BLaER1 (cell line): ENCODE measurements around the gene DHRSX.

Experiments
- H3K27ac ChIP-seq: shearing (Covaris generic); formaldehyde crosslinking; 2 replicates; pipeline ENCODE4 v1.8.1; 2022
- H3K27me3 ChIP-seq: shearing (Covaris generic); formaldehyde crosslinking; 2 replicates; pipeline ENCODE4 v1.8.1; 2022
- H3K36me3 ChIP-seq: shearing (Covaris generic); formaldehyde crosslinking; 2 replicates; pipeline ENCODE4 v1.8.1; 2022
- H3K4me1 ChIP-seq: shearing (Covaris generic); formaldehyde crosslinking; 2 replicates; pipeline ENCODE4 v1.8.1; 2022
- H3K4me2 ChIP-seq: shearing (Covaris generic); formaldehyde crosslinking; 2 replicates; pipeline ENCODE4 v1.8.1; 2022
- H3K4me3 ChIP-seq: shearing (Covaris generic); formaldehyde crosslinking; 2 replicates; pipeline ENCODE4 v1.8.1; 2022
- H3K9ac ChIP-seq: shearing (Covaris generic); formaldehyde crosslinking; 2 replicates; pipeline ENCODE4 v1.8.1; 2022
- H3K9me3 ChIP-seq: shearing (Covaris generic); formaldehyde crosslinking; 2 replicates; pipeline ENCODE4 v1.8.1; 2022
- H4K20me1 ChIP-seq: shearing (Covaris generic); formaldehyde crosslinking; 2 replicates; pipeline ENCODE4 v1.8.1; 2022
- Cebpa-rat ChIP-seq: shearing (Covaris generic); IDR thresholded peaks from 2 replicates; pipeline ENCODE4 v1.8.1; 2022

The DHRSX gene

GRCh38 chrX:2348211-2348610, 152.6 kb downstream of the DHRSX start:
- Histone ChIP-seq H3K4me2 (no peak overlapping the region), H4K20me1 (peaks cover 22% of the 10 kb centered on the region; the same call in 1 of the 2 replicates), H3K4me1 (no peaks in the 10 kb centered on the region), H3K27ac (no peak overlapping the region), H3K4me3 (no peak overlapping the region), H3K9ac (no peak overlapping the region), H3K36me3 (peaks cover 92% of the 10 kb centered on the region), H3K27me3 (no peaks in the 10 kb centered on the region), H3K9me3 (peaks cover 61% of the 10 kb centered on the region)
- no peak for TF ChIP-seq Cebpa-rat

DNA sequence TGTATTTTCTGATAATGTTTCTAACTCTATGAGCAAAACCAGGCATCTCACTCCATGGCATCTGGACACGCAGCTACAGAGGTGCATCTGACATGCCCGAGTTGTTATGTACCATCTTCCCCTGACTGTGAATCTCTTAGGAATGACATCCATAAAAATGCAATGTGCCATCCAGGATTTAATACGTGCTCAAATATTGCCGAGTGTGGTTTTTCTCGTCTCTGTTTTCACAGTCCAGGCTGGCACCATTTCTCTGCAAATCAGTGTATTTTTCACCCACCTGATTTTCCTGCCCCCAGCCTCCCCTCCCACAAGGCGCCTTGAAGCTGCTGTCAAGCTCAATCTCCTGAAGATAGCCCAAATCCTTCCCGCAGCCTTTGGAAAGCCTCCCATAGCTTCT, 154.6 kb downstream of the DHRSX start:
- H3K9me3 ChIP-seq: peaks cover 46% of the 10 kb centered on the region
- H3K4me2 ChIP-seq: no peak overlapping the region
- no peak for TF ChIP-seq Cebpa-rat
- peaks cover 86% of the 10 kb centered on the region for H3K36me3 ChIP-seq
- no peaks in the 10 kb centered on the region for H3K4me1 ChIP-seq
- H3K27ac ChIP-seq: no peak overlapping the region
- peaks cover 17% of the 10 kb centered on the region; the same call in 1 of the 2 replicates for H4K20me1 ChIP-seq
- H3K9ac ChIP-seq: no peak overlapping the region
- H3K27me3 ChIP-seq: no peaks in the 10 kb centered on the region
- no peak overlapping the region for H3K4me3 ChIP-seq

- no peak for TF ChIP-seq Cebpa-rat
- H3K4me2 ChIP-seq: no peak overlapping the region
- no peaks in the 10 kb centered on the region for H3K27me3 ChIP-seq
- H3K4me3 ChIP-seq: no peak overlapping the region
- no peak overlapping the region for H3K27ac ChIP-seq
- H3K9ac ChIP-seq: no peak overlapping the region
- peaks cover 46% of the 10 kb centered on the region for H3K9me3 ChIP-seq
- peaks cover 86% of the 10 kb centered on the region for H3K36me3 ChIP-seq
- peaks cover 17% of the 10 kb centered on the region; the same call in 1 of the 2 replicates for H4K20me1 ChIP-seq
- no peaks in the 10 kb centered on the region for H3K4me1 ChIP-seq
Measured at GRCh38 chrX:2345562-2345961, 155.2 kb downstream of the DHRSX start.

GRCh38 chrX:2343413-2343812, 157.4 kb downstream of the DHRSX start:
- peaks cover 7% of the 10 kb centered on the region for H3K4me1 ChIP-seq
- peaks cover 60% of the 10 kb centered on the region for H3K9me3 ChIP-seq
- TF ChIP-seq Cebpa-rat: no peak
- no peaks in the 10 kb centered on the region for H3K27me3 ChIP-seq
- H3K36me3 ChIP-seq: peaks cover 89% of the 10 kb centered on the region
- peaks cover 16% of the 10 kb centered on the region; the same call in 1 of the 2 replicates for H4K20me1 ChIP-seq
- no peak overlapping the region for H3K4me2 ChIP-seq
- H3K4me3 ChIP-seq: no peak overlapping the region
- no peak overlapping the region for H3K9ac ChIP-seq
- no peak overlapping the region for H3K27ac ChIP-seq

DNA sequence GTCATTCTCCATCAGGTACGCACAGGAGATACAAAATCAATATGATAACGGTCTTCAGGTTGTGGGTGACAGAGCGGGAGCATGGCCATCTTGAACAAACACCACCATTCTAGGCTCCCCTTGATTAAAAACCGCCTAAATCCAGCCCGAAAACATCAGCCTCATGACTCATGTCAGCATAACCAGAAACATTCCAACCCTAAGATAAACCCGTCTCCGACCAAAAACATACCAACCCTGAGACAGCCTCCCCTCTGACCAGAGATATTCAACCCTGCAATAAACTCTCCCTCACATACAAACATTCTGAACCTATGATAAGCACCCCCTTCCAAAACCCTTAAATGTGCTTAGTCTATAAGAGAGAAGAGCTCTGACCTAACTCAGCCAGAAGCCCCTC, 157.9 kb downstream of the DHRSX start:
- H3K27me3 ChIP-seq: no peaks in the 10 kb centered on the region
- no peak overlapping the region for H3K9ac ChIP-seq
- H3K9me3 ChIP-seq: peaks cover 64% of the 10 kb centered on the region
- H3K4me1 ChIP-seq: peaks cover 13% of the 10 kb centered on the region
- H3K27ac ChIP-seq: no peak overlapping the region
- no peak overlapping the region for H3K4me3 ChIP-seq
- H3K4me2 ChIP-seq: no peak overlapping the region
- H4K20me1 ChIP-seq: peaks cover 11% of the 10 kb centered on the region; the same call in 1 of the 2 replicates
- peaks cover 87% of the 10 kb centered on the region for H3K36me3 ChIP-seq
- TF ChIP-seq Cebpa-rat: no peak

DNA sequence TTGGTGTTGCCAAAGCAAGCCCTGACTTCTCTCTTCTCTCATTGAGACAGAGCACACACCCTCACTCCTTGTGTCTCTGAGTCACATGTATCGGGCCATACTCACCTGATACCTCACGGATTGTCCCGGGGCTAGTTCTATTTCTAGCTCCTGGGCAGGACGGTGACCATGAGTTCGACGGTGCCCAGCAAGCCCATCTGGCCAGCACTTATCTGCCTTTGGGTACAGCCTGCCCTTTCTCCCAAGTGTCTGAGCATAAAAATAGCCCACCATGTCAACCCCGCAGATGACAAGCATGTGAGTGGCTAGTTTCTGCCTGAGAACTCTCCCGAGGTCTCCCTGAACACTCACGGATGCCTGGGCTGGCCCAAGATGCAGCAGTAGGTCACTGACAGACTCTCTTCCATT, 158.5 kb downstream of the DHRSX start:
- Histone ChIP-seq H3K36me3 (peaks cover 85% of the 10 kb centered on the region), H4K20me1 (peaks cover 9% of the 10 kb centered on the region; the same call in 1 of the 2 replicates), H3K27me3 (no peaks in the 10 kb centered on the region), H3K4me2 (no peak overlapping the region), H3K27ac (no peak overlapping the region), H3K9ac (no peak overlapping the region), H3K4me1 (peaks cover 15% of the 10 kb centered on the region), H3K9me3 (peaks cover 64% of the 10 kb centered on the region), H3K4me3 (no peak overlapping the region)
- no peak for TF ChIP-seq Cebpa-rat

- Histone ChIP-seq H3K9me3 (peaks cover 64% of the 10 kb centered on the region), H3K27me3 (no peaks in the 10 kb centered on the region), H3K36me3 (peaks cover 84% of the 10 kb centered on the region), H3K4me3 (no peak overlapping the region), H3K4me2 (no peak overlapping the region), H4K20me1 (peaks cover 9% of the 10 kb centered on the region; the same call in 1 of the 2 replicates), H3K9ac (no peak overlapping the region), H3K27ac (no peak overlapping the region), H3K4me1 (peaks cover 15% of the 10 kb centered on the region)
- no peak for TF ChIP-seq Cebpa-rat
Measured at GRCh38 chrX:2340991-2341390, 159.8 kb downstream of the DHRSX start.

- Histone ChIP-seq H3K9me3 (peaks cover 46% of the 10 kb centered on the region), H3K4me2 (no peak overlapping the region), H4K20me1 (peaks cover 6% of the 10 kb centered on the region; the same call in 1 of the 2 replicates), H3K27ac (no peak overlapping the region), H3K27me3 (no peaks in the 10 kb centered on the region), H3K36me3 (peaks cover 61% of the 10 kb centered on the region), H3K9ac (no peak overlapping the region), H3K4me1 (peaks cover 15% of the 10 kb centered on the region), H3K4me3 (no peak overlapping the region)
- TF ChIP-seq Cebpa-rat: no peak
Measured at GRCh38 chrX:2336181-2336580, 164.6 kb downstream of the DHRSX start.

- Histone ChIP-seq H3K27me3 (no peaks in the 10 kb centered on the region), H3K27ac (no peak overlapping the region), H3K4me1 (peaks cover 15% of the 10 kb centered on the region), H3K4me3 (no peak overlapping the region), H3K36me3 (peaks cover 48% of the 10 kb centered on the region), H3K4me2 (no peak overlapping the region), H4K20me1 (peaks cover 6% of the 10 kb centered on the region; the same call in 1 of the 2 replicates), H3K9ac (no peak overlapping the region), H3K9me3 (peaks cover 27% of the 10 kb centered on the region)
- no peak for TF ChIP-seq Cebpa-rat
Measured at GRCh38 chrX:2334237-2334636, 166.5 kb downstream of the DHRSX start.

GRCh38 chrX:2332252-2332651, 168.5 kb downstream of the DHRSX start:
- Histone ChIP-seq H3K9ac (no peak overlapping the region), H3K27ac (no peak overlapping the region; the same call in 1 of the 2 replicates), H3K4me1 (no peaks in the 10 kb centered on the region), H3K4me2 (no peak overlapping the region), H3K27me3 (no peaks in the 10 kb centered on the region), H4K20me1 (peaks cover 6% of the 10 kb centered on the region; the same call in 1 of the 2 replicates), H3K9me3 (peaks cover 21% of the 10 kb centered on the region), H3K36me3 (peaks cover 53% of the 10 kb centered on the region; the same call in 1 of the 2 replicates), H3K4me3 (no peak overlapping the region)
- TF ChIP-seq Cebpa-rat: no peak

DNA sequence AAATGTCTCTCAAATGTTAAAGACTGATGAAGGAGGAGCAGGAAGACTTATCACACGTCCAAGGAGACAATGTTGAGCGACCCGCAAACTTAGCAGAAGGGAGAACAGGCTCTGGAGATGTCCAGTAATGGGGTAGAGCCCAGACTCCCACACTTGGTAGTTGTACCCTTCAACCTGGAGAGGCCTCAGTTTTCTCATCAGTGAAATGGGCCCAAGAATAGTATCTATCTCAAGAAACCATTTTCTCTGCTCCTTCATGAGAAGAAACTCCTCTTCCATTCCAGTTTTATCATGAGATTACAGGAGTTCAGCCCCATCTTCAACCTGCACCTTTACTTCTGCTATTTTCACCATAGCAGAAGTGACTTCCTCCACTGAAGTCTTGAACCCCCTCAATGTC, 169.9 kb downstream of the DHRSX start:
- peaks cover 27% of the 10 kb centered on the region for H3K9me3 ChIP-seq
- TF ChIP-seq Cebpa-rat: no peak
- peaks cover 44% of the 10 kb centered on the region; the same call in 1 of the 2 replicates for H3K36me3 ChIP-seq
- H3K27me3 ChIP-seq: no peaks in the 10 kb centered on the region
- H3K9ac ChIP-seq: no peak overlapping the region
- H3K4me1 ChIP-seq: no peaks in the 10 kb centered on the region
- no peak overlapping the region for H3K4me3 ChIP-seq
- no peak overlapping the region for H3K4me2 ChIP-seq
- H3K27ac ChIP-seq: no peak overlapping the region
- H4K20me1 ChIP-seq: peaks cover 6% of the 10 kb centered on the region; the same call in 1 of the 2 replicates
